Peyer's patch (tissue), 4 donors: Measurements from ENCODE around the gene XYLT1.

ENCODE experiments used
- POLR2A ChIP-seq, 2 donors: fragments of 450-650 bp; IDR thresholded peaks; one replicate each; pipeline ENCODE4 v1.5.1; 2017; ENCODE audit warnings: antibody characterized with exemption in 2 of 2, mild to moderate bottlenecking in 2 of 2, moderate library complexity in 2 of 2
- TF ChIP-seq, protein P1 (sequence below), 6 experiments: fragments of 450-650 bp in 4 of 6; fragments of 200-600 bp in 2 of 6; sonication (generic) in 1 of 6; IDR thresholded peaks; one replicate each; pipeline ENCODE4 v1.5.1; 2017 to 2019; ENCODE audit warnings: antibody characterized with exemption in 6 of 6, mild to moderate bottlenecking in 3 of 6, moderate library complexity in 1 of 6

DNA sequence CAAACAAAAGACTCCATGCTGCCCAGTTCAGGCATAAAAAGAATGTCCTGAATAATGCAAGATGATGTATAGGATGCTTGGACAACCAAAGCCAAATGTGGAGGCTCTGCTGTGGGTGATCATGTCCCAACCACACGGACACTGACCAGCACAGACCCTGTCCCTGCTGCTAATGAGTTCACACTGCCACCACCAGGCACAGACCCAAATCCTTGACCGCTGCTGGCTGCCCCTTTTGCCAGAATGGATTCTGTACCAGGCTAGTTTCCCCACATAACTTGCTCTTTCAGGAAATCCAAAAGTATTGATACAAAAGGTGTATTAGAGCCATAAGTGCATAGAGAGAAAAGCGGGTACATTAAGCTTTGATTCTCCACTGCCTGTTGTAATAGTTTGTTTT lies 60.9 kb downstream of the XYLT1 start:
- TF ChIP-seq POLR2A (IDR thresholded peaks at IDR 0.05): no peak
- TF ChIP-seq, protein P1, sequence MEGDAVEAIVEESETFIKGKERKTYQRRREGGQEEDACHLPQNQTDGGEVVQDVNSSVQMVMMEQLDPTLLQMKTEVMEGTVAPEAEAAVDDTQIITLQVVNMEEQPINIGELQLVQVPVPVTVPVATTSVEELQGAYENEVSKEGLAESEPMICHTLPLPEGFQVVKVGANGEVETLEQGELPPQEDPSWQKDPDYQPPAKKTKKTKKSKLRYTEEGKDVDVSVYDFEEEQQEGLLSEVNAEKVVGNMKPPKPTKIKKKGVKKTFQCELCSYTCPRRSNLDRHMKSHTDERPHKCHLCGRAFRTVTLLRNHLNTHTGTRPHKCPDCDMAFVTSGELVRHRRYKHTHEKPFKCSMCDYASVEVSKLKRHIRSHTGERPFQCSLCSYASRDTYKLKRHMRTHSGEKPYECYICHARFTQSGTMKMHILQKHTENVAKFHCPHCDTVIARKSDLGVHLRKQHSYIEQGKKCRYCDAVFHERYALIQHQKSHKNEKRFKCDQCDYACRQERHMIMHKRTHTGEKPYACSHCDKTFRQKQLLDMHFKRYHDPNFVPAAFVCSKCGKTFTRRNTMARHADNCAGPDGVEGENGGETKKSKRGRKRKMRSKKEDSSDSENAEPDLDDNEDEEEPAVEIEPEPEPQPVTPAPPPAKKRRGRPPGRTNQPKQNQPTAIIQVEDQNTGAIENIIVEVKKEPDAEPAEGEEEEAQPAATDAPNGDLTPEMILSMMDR (IDR thresholded peaks at IDR 0.05): no peak
